GM23338 (cell line): ENCODE results near the gene CTAGE1.

Experiments
- ETS1 ChIP-seq: IDR thresholded peaks from 2 replicates; pipeline ENCODE4 v1.6.1; 2016; ENCODE audit warnings: antibody characterized with exemption
- EZH2 ChIP-seq: fragments of 200-600 bp; sonication (generic); IDR thresholded peaks from one replicate; pipeline ENCODE4 v1.8.0; 2017; ENCODE audit warnings: antibody characterized with exemption, mild to moderate bottlenecking, low read depth; ENCODE audit not compliant: unreplicated experiment
- EZH2phosphoT487 ChIP-seq: fragments of 200-600 bp; sonication (generic); IDR thresholded peaks from one replicate; pipeline ENCODE4 v1.8.1; 2018; ENCODE audit warnings: antibody characterized with exemption; ENCODE audit not compliant: unreplicated experiment
- JUNB ChIP-seq: IDR thresholded peaks from one replicate; pipeline ENCODE4 v1.6.1; 2016; ENCODE audit warnings: antibody characterized with exemption; ENCODE audit not compliant: unreplicated experiment
- NANOG ChIP-seq: IDR thresholded peaks from 2 replicates; pipeline ENCODE4 v1.6.1; 2016; ENCODE audit warnings: antibody characterized with exemption, borderline replicate concordance
- POLR2AphosphoS5 ChIP-seq: IDR thresholded peaks from 2 replicates; pipeline ENCODE4 v1.6.1; 2016; ENCODE audit warnings: antibody characterized with exemption, low read depth
- REST ChIP-seq: IDR thresholded peaks from one replicate; pipeline ENCODE4 v1.6.1; 2018; ENCODE audit warnings: antibody characterized with exemption; ENCODE audit not compliant: unreplicated experiment
- STAT1 ChIP-seq: IDR thresholded peaks from one replicate; pipeline ENCODE4 v1.6.1; 2016; ENCODE audit warnings: antibody characterized with exemption; ENCODE audit not compliant: unreplicated experiment
- ZNF114 ChIP-seq: fragments of 250-450 bp; sonication (Bioruptor Pico); IDR thresholded peaks from 2 replicates; pipeline ENCODE4 v1.5.0; 2020; ENCODE audit warnings: mild to moderate bottlenecking, moderate library complexity
- ZNF331 ChIP-seq: fragments of 250-450 bp; sonication (Bioruptor Pico); IDR thresholded peaks from 2 replicates; pipeline ENCODE4 v1.5.0; 2020; ENCODE audit warnings: low read depth, mild to moderate bottlenecking, moderate library complexity
- TF ChIP-seq, protein P1 (sequence below), 2 experiments: fragments of 200-600 bp in 1 of 2; sonication (generic) in 1 of 2; conservative IDR thresholded peaks; 2 replicates each; pipeline versions ENCODE4 v1.5.1 to v1.6.1; 2016 to 2017; ENCODE audit warnings: antibody characterized with exemption in 2 of 2, low read depth in 2 of 2, mild to moderate bottlenecking in 2 of 2, moderate library complexity in 1 of 2

- TF ChIP-seq, protein P1, sequence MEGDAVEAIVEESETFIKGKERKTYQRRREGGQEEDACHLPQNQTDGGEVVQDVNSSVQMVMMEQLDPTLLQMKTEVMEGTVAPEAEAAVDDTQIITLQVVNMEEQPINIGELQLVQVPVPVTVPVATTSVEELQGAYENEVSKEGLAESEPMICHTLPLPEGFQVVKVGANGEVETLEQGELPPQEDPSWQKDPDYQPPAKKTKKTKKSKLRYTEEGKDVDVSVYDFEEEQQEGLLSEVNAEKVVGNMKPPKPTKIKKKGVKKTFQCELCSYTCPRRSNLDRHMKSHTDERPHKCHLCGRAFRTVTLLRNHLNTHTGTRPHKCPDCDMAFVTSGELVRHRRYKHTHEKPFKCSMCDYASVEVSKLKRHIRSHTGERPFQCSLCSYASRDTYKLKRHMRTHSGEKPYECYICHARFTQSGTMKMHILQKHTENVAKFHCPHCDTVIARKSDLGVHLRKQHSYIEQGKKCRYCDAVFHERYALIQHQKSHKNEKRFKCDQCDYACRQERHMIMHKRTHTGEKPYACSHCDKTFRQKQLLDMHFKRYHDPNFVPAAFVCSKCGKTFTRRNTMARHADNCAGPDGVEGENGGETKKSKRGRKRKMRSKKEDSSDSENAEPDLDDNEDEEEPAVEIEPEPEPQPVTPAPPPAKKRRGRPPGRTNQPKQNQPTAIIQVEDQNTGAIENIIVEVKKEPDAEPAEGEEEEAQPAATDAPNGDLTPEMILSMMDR (conservative IDR thresholded peaks at IDR 0.05; ENCODE audit: low read depth in 2 of 2): no peak
- TF ChIP-seq ZNF331 (CRISPR knock-in tag): no peak
- no peak for TF ChIP-seq REST
- no peak for TF ChIP-seq EZH2
- TF ChIP-seq JUNB: no peak
- no peak for TF ChIP-seq STAT1
- no peak for TF ChIP-seq POLR2AphosphoS5
- TF ChIP-seq EZH2phosphoT487: no peak
- TF ChIP-seq NANOG: no peak
- no peak for TF ChIP-seq ETS1
- TF ChIP-seq ZNF114 (CRISPR knock-in tag): no peak
Measured at GRCh38 chr18:22387787-22388186, 29.9 kb downstream of the CTAGE1 start.
